Measurements from ENCODE around the gene PAK5. TPM values are rescaled to one million over a fixed set of nuclear protein-coding genes. Genes with fewer than 3 reads are reported as not detected.

The PAK5 gene
- total and polyA plus RNA-seq, 2 experiments from 2014 or later = not detected

DNA sequence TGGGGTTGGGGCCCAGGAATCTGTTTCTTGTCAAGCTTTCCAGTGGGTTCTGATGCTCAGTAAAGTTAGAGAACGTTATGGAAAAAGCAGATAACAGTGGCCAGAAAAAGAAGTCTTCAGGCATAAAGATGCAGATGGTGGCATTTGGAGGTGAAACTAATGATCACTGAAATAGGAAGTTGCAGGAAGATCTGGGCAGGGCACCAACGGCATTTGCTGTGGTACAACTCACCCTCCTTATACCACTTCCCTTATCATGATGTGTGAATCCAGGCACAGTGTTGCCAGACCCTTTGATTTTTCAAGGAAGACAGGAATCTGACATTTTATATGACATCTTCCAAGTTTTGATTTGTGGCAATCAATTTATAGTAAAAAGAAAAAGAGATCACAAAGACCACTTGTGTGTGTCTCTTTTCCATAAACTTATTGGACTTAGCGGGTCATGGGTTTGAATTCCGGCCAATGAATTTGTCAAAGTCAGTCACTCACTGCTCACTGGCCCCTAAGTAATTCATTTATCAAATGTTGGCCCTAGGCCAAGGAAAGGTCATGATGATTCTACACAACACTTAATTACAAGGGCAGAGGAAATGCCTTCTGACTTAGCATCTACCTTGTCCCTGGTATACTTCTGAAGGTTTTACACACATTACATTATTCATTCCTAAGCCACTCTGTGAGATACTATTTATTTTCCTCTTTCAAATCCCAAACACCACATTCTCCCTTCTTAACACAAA, 286.9 kb downstream of the PAK5 start:
- Histone ChIP-seq H2AFZ (no peak overlapping the region), H3K4me3 (no peak overlapping the region), H3K27me3 (replicated peaks; ENCODE audit: insufficient read depth) (no peaks in the 10 kb centered on the region), H3K27ac (no peak overlapping the region), H3K4me1 (ENCODE audit: insufficient read depth) (no peaks in the 10 kb centered on the region), H3F3A (ENCODE audit: insufficient read depth) (no peaks in the 10 kb centered on the region), H3K79me2 (ENCODE audit: insufficient read depth) (no peaks in the 10 kb centered on the region), H3K36me3 (ENCODE audit: low read depth) (no peaks in the 10 kb centered on the region), H3K4me2 (ENCODE audit: unreplicated experiment) (no peak overlapping the region), H3K9me3 (ENCODE audit: low read depth) (no peaks in the 10 kb centered on the region), H4K20me1 (ENCODE audit: insufficient read depth) (no peaks in the 10 kb centered on the region), H3K9ac (no peak overlapping the region), H3K9me2 (ENCODE audit: insufficient read depth) (no peaks in the 10 kb centered on the region)
- no peak for DNase-seq
- 39 to 41% methylated on average over 4 of the region's 4 CpGs for WGBS, 2 experiments (ENCODE audit: low coverage in 1 of 2, low lambda C conversion rate in 2 of 2, missing lambda C conversion rate in 2 of 2)
- in situ Hi-C loops (cut with MboI) = no loop called here
- TF ChIP-seq EZH2 (IDR thresholded peaks at IDR 0.05; ENCODE audit: insufficient read depth, poor library complexity, severe bottlenecking) (no peak), EZH2phosphoT487 (IDR thresholded peaks at IDR 0.05; ENCODE audit: insufficient read depth, low read depth) (no peak)

DNA sequence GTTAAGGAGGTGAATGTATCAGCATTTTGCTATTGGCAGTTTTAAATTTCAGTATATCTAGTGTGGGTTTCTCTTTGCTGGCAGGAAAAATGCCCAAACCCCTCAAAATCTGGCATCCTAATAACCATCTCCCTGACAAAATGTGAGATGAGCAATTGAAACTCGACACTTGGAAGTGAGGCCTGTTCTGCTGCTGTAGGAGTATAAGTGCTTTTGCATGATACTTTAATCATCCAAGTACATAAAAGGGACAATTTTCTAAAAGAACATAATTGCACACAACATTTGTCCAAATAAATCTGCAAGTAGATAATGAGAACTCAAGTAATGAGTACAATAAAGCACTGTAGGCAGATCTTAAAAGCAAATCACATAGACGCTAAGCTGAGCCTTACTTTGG, 288.0 kb downstream of the PAK5 start:
- Histone ChIP-seq H3K9me3 (ENCODE audit: low read depth) (no peaks in the 10 kb centered on the region), H3K4me1 (ENCODE audit: insufficient read depth) (no peaks in the 10 kb centered on the region), H3K27me3 (replicated peaks; ENCODE audit: insufficient read depth) (0 out of 2 replicates have a peak, but pooled peaks cover under 1% of the 10 kb centered on the region), H3K9me2 (ENCODE audit: insufficient read depth) (no peaks in the 10 kb centered on the region), H3K4me2 (ENCODE audit: unreplicated experiment) (no peak overlapping the region), H4K20me1 (ENCODE audit: insufficient read depth) (no peaks in the 10 kb centered on the region), H3K36me3 (ENCODE audit: low read depth) (no peaks in the 10 kb centered on the region), H3F3A (ENCODE audit: insufficient read depth) (no peaks in the 10 kb centered on the region), H3K4me3 (no peak overlapping the region), H3K79me2 (ENCODE audit: insufficient read depth) (no peaks in the 10 kb centered on the region), H2AFZ (no peak overlapping the region), H3K27ac (no peak overlapping the region), H3K9ac (no peak overlapping the region)
- WGBS, 2 experiments (ENCODE audit: low coverage in 1 of 2, low lambda C conversion rate in 2 of 2, missing lambda C conversion rate in 2 of 2) = 23 to 29% methylated on average over 2 of the region's 2 CpGs
- no peak for TF ChIP-seq EZH2phosphoT487 (IDR thresholded peaks at IDR 0.05; ENCODE audit: insufficient read depth, low read depth)
- DNase-seq = no peak
- in situ Hi-C loops (cut with MboI) = no loop called here

DNA sequence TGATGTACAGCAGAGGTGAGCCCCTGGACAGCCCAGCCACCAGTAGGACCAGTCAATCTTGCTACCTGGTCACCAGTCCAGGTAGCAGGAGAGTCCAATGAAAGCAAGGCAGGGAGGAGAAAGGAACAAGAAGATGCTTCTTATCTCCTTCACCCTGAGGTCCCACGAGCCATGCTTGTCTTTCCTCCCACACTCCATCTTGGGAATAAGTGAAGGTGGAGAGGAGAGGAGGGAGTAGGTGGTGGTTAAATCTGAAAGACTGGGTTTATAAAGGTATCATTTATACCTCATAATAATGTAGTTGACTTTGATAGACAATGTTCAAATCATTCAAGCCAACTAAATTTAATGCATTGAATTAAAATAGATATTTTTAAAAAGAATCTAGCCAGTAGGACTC, 288.6 kb downstream of the PAK5 start:
- Histone ChIP-seq H3K4me2 (ENCODE audit: unreplicated experiment) (no peak overlapping the region), H3K9ac (no peak overlapping the region), H3K9me3 (ENCODE audit: low read depth) (no peaks in the 10 kb centered on the region), H3K79me2 (ENCODE audit: insufficient read depth) (no peaks in the 10 kb centered on the region), H3K4me1 (ENCODE audit: insufficient read depth) (no peaks in the 10 kb centered on the region), H3F3A (ENCODE audit: insufficient read depth) (no peaks in the 10 kb centered on the region), H2AFZ (no peak overlapping the region), H3K27me3 (replicated peaks; ENCODE audit: insufficient read depth) (0 out of 2 replicates have a peak, but pooled peaks cover 4% of the 10 kb centered on the region), H3K9me2 (ENCODE audit: insufficient read depth) (no peaks in the 10 kb centered on the region), H3K27ac (no peak overlapping the region), H4K20me1 (ENCODE audit: insufficient read depth) (no peaks in the 10 kb centered on the region), H3K36me3 (ENCODE audit: low read depth) (no peaks in the 10 kb centered on the region), H3K4me3 (no peak overlapping the region)
- in situ Hi-C loops (cut with MboI) = no loop called here
- 18 to 35% methylated on average over 1 of the region's 1 CpG for WGBS, 2 experiments (ENCODE audit: low coverage in 1 of 2, low lambda C conversion rate in 2 of 2, missing lambda C conversion rate in 2 of 2)
- TF ChIP-seq EZH2phosphoT487 (IDR thresholded peaks at IDR 0.05; ENCODE audit: insufficient read depth, low read depth) (no peak), EZH2 (IDR thresholded peaks at IDR 0.05; ENCODE audit: insufficient read depth, poor library complexity, severe bottlenecking) (no peak)
- no peak for DNase-seq

DNA sequence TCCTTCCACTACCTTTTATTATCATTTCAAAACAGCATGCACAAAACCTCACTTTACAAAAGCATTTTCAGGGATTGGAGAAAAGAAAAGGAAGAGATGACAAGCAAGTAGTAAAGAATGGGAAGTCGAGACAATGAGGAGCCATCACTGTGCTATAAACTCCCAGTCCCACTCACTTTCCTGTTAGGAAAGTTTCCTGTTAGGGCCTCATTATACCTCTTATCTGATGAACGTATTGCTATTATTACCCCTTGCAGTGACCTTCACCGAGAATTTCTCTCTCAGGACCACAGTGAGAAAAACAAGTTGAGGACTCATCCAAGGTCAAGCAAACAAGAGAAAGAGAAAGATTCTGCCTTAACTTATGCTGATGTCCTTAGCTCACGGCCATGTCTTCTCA, 295.7 kb downstream of the PAK5 start:
- 37% methylated on average over 4 of the region's 4 CpGs for WGBS, 2 experiments (ENCODE audit: low coverage in 1 of 2, low lambda C conversion rate in 2 of 2, missing lambda C conversion rate in 2 of 2)
- H3K9ac ChIP-seq = no peak overlapping the region
- H4K20me1 ChIP-seq (ENCODE audit: insufficient read depth) = no peaks in the 10 kb centered on the region
- H2AFZ ChIP-seq = no peak overlapping the region
- H3K9me2 ChIP-seq (ENCODE audit: insufficient read depth) = no peaks in the 10 kb centered on the region
- TF ChIP-seq EZH2phosphoT487 (IDR thresholded peaks at IDR 0.05; ENCODE audit: insufficient read depth, low read depth) (no peak), EZH2 (IDR thresholded peaks at IDR 0.05; ENCODE audit: insufficient read depth, poor library complexity, severe bottlenecking) (no peak)
- H3K9me3 ChIP-seq (ENCODE audit: low read depth) = no peaks in the 10 kb centered on the region
- H3K27me3 ChIP-seq (replicated peaks; ENCODE audit: insufficient read depth) = peaks cover 6% of the 10 kb centered on the region
- in situ Hi-C loops (cut with MboI) = no loop called here
- H3K4me3 ChIP-seq = no peak overlapping the region
- no peaks in the 10 kb centered on the region for H3K79me2 ChIP-seq (ENCODE audit: insufficient read depth)
- H3F3A ChIP-seq (ENCODE audit: insufficient read depth) = no peaks in the 10 kb centered on the region
- no peak overlapping the region for H3K27ac ChIP-seq
- no peak overlapping the region for H3K4me2 ChIP-seq (ENCODE audit: unreplicated experiment)
- no peaks in the 10 kb centered on the region for H3K36me3 ChIP-seq (ENCODE audit: low read depth)
- H3K4me1 ChIP-seq (ENCODE audit: insufficient read depth) = no peaks in the 10 kb centered on the region
- DNase-seq = no peak

Measured in GM23248 (cell line).